ENCODE data around the gene UBE2U. TPM values are rescaled to one million over a fixed set of nuclear protein-coding genes. Genes with fewer than 3 reads are reported as not detected.
A peak's percentile ranks its signal among the peaks of the same experiment; 100 is the strongest.

UBE2U gene
- polyA plus RNA-seq, 1 donor (not counting 4 experiments of a cell fraction or from before 2014, with no cell fraction given): not detected

DNA sequence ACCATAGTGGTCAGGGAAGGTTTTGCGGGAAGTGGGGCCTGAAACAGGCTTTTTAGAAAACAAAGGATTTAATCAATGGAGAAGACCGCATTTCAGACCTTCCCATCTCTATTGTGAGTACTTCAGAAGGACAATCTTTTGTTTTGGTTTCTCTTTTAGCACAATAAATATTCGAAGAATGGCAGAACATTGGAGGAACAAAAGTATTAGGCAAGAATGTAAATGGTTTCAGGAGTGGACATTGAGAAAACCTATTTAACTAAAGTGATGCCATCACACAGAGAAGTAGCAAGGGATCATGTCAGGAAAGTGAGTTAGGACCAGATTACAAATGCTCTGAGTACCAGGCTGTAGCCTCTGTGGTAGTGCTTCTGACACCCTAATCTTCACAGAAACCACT is 26.8 kb upstream of the UBE2U start:
- FAIRE-seq (peak; percentile 9), DNase-seq (ENCODE audit: low read depth, low spot score) (no peak)
- Histone ChIP-seq H3K4me3 (ENCODE audit: control insufficient read depth in 2 of 3, extremely low read depth in 1 of 3, insufficient read depth in 2 of 3, low read depth in 1 of 3, low read length in 3 of 3) (no peak overlapping the region), H3K4me2 (ENCODE audit: control insufficient read depth, extremely low read depth, insufficient read depth, low read depth, low read length) (no peak overlapping the region), H3K27me3 (ENCODE audit: control insufficient read depth, extremely low read depth, insufficient read depth, low read length) (no peaks in the 10 kb centered on the region), H3K36me3 (ENCODE audit: control insufficient read depth in 2 of 2, extremely low read depth in 1 of 2, insufficient read depth in 2 of 2, low read length in 2 of 2) (peaks cover 0 to 3% of the 10 kb centered on the region in 2 experiments), H3K9me3 (ENCODE audit: control insufficient read depth, low read depth, low read length) (no peaks in the 10 kb centered on the region), H3K27ac (ENCODE audit: control insufficient read depth, insufficient read depth, low read length) (no peak overlapping the region), H4K20me1 (ENCODE audit: control insufficient read depth, extremely low read depth, insufficient read depth, low read length) (no peaks in the 10 kb centered on the region), H2AFZ (ENCODE audit: control insufficient read depth, low read length) (no peak overlapping the region), H3K9ac (ENCODE audit: control insufficient read depth, extremely low read depth, insufficient read depth, low read length) (no peak overlapping the region), H3K9me1 (ENCODE audit: control insufficient read depth, extremely low read depth, insufficient read depth, low read length) (no peaks in the 10 kb centered on the region), H3K4me1 (ENCODE audit: control insufficient read depth, extremely low read depth, insufficient read depth, low read length) (peaks cover 10% of the 10 kb centered on the region), H3K79me2 (ENCODE audit: control insufficient read depth, insufficient read depth, low read length) (no peaks in the 10 kb centered on the region)
- TF ChIP-seq, protein P1, sequence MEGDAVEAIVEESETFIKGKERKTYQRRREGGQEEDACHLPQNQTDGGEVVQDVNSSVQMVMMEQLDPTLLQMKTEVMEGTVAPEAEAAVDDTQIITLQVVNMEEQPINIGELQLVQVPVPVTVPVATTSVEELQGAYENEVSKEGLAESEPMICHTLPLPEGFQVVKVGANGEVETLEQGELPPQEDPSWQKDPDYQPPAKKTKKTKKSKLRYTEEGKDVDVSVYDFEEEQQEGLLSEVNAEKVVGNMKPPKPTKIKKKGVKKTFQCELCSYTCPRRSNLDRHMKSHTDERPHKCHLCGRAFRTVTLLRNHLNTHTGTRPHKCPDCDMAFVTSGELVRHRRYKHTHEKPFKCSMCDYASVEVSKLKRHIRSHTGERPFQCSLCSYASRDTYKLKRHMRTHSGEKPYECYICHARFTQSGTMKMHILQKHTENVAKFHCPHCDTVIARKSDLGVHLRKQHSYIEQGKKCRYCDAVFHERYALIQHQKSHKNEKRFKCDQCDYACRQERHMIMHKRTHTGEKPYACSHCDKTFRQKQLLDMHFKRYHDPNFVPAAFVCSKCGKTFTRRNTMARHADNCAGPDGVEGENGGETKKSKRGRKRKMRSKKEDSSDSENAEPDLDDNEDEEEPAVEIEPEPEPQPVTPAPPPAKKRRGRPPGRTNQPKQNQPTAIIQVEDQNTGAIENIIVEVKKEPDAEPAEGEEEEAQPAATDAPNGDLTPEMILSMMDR (optimal IDR thresholded peaks at IDR 0.05 in 1 of 3, IDR thresholded peaks at IDR 0.05 in 1 of 3, conservative IDR thresholded peaks at IDR 0.05 in 1 of 3; ENCODE audit: extremely low read depth in 1 of 3, insufficient read depth in 2 of 3, low read length in 3 of 3): no peak
- no peak for TF ChIP-seq EZH2 (IDR thresholded peaks at IDR 0.05; ENCODE audit: low read length)
- dilution Hi-C loops (cut with MboI; ENCODE audit: extremely low pct_ligation_motif_present, low sequenced_read_pairs): no loop called here

DNA sequence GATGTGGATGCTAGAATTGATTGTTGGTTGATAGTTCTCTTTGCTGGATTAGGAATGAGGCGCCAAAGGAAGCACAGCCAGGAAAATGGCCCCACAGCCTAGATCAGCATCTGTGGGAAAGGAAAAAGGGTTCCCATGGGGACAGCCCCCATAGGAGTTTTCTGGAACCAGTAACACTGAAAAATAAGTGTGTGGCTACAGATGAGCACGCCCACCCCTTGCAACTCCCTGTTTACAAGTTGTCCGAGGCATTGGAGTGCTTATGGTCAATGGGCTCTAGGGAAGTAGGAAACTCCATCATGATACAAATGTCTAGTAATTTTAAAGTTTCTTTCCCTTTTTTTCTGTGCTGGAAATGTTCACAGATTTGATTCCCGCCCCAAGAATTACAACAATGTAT is 23.8 kb upstream of the UBE2U start:
- Histone ChIP-seq H3K9ac (ENCODE audit: control insufficient read depth, extremely low read depth, insufficient read depth, low read length) (no peak overlapping the region), H3K27ac (ENCODE audit: control insufficient read depth, insufficient read depth, low read length) (no peak overlapping the region), H3K9me1 (ENCODE audit: control insufficient read depth, extremely low read depth, insufficient read depth, low read length) (no peaks in the 10 kb centered on the region), H3K4me1 (ENCODE audit: control insufficient read depth, extremely low read depth, insufficient read depth, low read length) (peaks cover 6% of the 10 kb centered on the region), H3K9me3 (ENCODE audit: control insufficient read depth, low read depth, low read length) (no peaks in the 10 kb centered on the region), H3K36me3 (ENCODE audit: control insufficient read depth in 2 of 2, extremely low read depth in 1 of 2, insufficient read depth in 2 of 2, low read length in 2 of 2) (peaks cover 0 to 3% of the 10 kb centered on the region in 2 experiments), H4K20me1 (ENCODE audit: control insufficient read depth, extremely low read depth, insufficient read depth, low read length) (no peaks in the 10 kb centered on the region), H3K4me3 (ENCODE audit: control insufficient read depth in 2 of 3, extremely low read depth in 1 of 3, insufficient read depth in 2 of 3, low read depth in 1 of 3, low read length in 3 of 3) (no peak overlapping the region), H3K79me2 (ENCODE audit: control insufficient read depth, insufficient read depth, low read length) (no peaks in the 10 kb centered on the region), H2AFZ (ENCODE audit: control insufficient read depth, low read length) (no peak overlapping the region), H3K27me3 (ENCODE audit: control insufficient read depth, extremely low read depth, insufficient read depth, low read length) (no peaks in the 10 kb centered on the region), H3K4me2 (ENCODE audit: control insufficient read depth, extremely low read depth, insufficient read depth, low read depth, low read length) (no peak overlapping the region)
- FAIRE-seq (no peak), DNase-seq (ENCODE audit: low read depth, low spot score) (no peak)
- no peak for TF ChIP-seq EZH2 (IDR thresholded peaks at IDR 0.05; ENCODE audit: low read length)
- TF ChIP-seq, protein P1 (optimal IDR thresholded peaks at IDR 0.05 in 1 of 3, IDR thresholded peaks at IDR 0.05 in 1 of 3, conservative IDR thresholded peaks at IDR 0.05 in 1 of 3; ENCODE audit: extremely low read depth in 1 of 3, insufficient read depth in 2 of 3, low read length in 3 of 3): no peak
- dilution Hi-C loops (cut with MboI; ENCODE audit: extremely low pct_ligation_motif_present, low sequenced_read_pairs): no loop called here

Data from keratinocyte (primary cell).